ENCODE results near the gene EIF2A. TPM values are rescaled to one million over a fixed set of nuclear protein-coding genes. Genes with fewer than 3 reads are reported as not detected.

Gene EIF2A
- total RNA-seq, 2 experiments from 2014 or later, result 130 to 136 TPM

DNA sequence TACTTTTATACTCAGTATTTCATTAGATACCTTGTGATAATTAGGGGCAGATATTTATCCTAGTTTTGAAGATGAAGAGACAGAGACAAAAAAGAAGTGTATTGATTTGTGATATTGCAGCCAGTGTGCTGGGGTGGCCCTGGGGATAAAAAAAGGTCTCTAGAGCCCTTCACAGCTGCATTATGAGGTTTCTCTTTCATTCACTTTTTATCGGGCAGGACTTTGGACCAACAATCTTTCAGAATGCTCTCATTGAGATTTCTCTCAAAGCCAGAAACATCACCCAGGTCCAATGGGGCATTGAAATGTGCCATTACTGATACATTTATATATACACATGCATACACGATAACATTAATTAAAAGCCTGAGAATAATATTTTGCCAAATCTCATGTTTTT lies 36.0 kb downstream of the EIF2A start:
- no peak for DNase-seq
- peak; percentile 7 for ATAC-seq
- Mint-ChIP-seq H3K27ac (peak overlapping the region; percentile 63), H3K36me3 (ENCODE audit: low read depth) (peaks cover 39% of the 10 kb centered on the region), H3K27me3 (no peaks in the 10 kb centered on the region), H3K9me3 (no peaks in the 10 kb centered on the region), H3K4me1 (ENCODE audit: low read depth) (peaks cover 14% of the 10 kb centered on the region), H3K4me3 (no peak overlapping the region)
- ChIA-PET POLR2A (interaction anchor here (2.1 kb wide), 1 partner anchor 20 kb away, joined by 8 read pairs; the partner anchor contains the start of gene SELENOT), CTCF (interaction anchor here (0.8 to 1.5 kb wide), 4 partner anchors 12 to 25 kb away, joined by 3 to 12 read pairs (median 4); no protein-coding TSS in a partner anchor)
- TF ChIP-seq, protein P1, sequence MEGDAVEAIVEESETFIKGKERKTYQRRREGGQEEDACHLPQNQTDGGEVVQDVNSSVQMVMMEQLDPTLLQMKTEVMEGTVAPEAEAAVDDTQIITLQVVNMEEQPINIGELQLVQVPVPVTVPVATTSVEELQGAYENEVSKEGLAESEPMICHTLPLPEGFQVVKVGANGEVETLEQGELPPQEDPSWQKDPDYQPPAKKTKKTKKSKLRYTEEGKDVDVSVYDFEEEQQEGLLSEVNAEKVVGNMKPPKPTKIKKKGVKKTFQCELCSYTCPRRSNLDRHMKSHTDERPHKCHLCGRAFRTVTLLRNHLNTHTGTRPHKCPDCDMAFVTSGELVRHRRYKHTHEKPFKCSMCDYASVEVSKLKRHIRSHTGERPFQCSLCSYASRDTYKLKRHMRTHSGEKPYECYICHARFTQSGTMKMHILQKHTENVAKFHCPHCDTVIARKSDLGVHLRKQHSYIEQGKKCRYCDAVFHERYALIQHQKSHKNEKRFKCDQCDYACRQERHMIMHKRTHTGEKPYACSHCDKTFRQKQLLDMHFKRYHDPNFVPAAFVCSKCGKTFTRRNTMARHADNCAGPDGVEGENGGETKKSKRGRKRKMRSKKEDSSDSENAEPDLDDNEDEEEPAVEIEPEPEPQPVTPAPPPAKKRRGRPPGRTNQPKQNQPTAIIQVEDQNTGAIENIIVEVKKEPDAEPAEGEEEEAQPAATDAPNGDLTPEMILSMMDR (IDR thresholded peaks at IDR 0.05), result no peak
- intact Hi-C loops (cut with micrococcal nuclease), result no loop called here

DNA sequence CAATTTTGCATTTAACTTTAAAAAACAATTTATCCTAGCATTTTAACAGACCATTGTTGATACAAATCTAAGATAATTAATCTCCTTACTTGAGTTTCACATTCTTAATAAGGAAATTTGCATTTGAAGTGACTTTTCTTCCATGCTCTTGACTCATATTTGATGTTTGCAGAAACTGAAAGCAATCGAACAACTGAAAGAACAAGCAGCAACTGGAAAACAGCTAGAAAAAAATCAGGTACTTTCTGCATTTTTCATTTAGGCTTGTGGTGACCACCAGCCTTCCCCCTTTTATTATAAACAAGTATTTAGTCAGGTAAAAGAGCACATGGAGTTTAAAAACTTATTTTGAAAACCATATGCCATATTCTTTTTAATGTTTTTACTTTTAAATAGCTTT lies 36.4 kb downstream of the EIF2A start:
- ChIA-PET CTCF (interaction anchor here (0.8 to 1.5 kb wide), 4 partner anchors 12 to 25 kb away, joined by 3 to 12 read pairs (median 4); no protein-coding TSS in a partner anchor), POLR2A (interaction anchor here (2.1 kb wide), 1 partner anchor 20 kb away, joined by 8 read pairs; the partner anchor contains the start of gene SELENOT)
- peak overlapping the region; percentile 68 for H3K27ac Mint-ChIP-seq
- peaks cover 13% of the 10 kb centered on the region for H3K4me1 Mint-ChIP-seq (ENCODE audit: low read depth)
- H3K4me3 Mint-ChIP-seq, result no peak overlapping the region
- no peaks in the 10 kb centered on the region for H3K9me3 Mint-ChIP-seq
- no peaks in the 10 kb centered on the region for H3K27me3 Mint-ChIP-seq
- DNase-seq (no peak), ATAC-seq (peak; percentile 55)
- H3K36me3 Mint-ChIP-seq (ENCODE audit: low read depth), result peaks cover 36% of the 10 kb centered on the region
- intact Hi-C loops (cut with micrococcal nuclease), result no loop called here
- TF ChIP-seq, protein P1 (IDR thresholded peaks at IDR 0.05), result no peak

DNA sequence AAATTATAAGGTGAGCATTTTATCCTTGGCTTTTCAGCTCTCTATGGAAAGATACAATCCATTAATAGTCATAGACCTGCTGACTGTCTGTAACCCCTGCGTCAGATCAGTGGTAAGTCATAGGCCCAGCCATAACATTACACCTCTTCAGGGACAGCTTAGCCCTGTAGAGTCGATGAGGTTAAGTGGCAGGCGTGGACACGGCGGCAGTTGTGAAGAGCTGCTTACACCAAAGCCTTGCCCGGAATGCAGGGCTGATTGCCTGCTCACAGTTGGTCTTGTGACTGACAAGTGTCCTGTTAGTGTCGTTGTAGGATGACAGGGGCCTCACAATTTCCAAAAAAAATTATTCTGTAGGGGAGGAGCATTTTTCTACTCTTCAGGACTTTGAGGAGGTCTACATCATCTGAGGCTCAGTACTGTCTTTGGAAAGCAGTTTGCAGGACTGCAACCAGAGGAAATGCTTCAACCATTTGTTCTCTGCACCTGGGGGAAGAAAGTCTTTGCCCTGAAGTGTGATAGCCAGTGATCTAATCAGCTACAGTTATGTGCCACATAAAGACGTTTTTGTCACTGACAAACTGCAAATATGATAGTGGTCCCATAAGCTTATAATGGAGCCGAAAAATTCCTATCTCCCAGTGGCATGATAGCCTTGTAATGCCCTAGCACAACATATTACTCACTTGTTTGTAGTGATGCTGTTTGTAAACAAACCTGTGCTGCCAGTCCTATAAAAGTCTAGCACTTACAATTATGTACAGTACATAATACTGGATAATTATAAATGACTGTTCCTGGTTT lies 41.6 kb downstream of the EIF2A start:
- no peaks in the 10 kb centered on the region for H3K27me3 Mint-ChIP-seq
- peak overlapping the region; percentile 32 for H3K27ac Mint-ChIP-seq
- intact Hi-C loops (cut with micrococcal nuclease), result no loop called here

DNA sequence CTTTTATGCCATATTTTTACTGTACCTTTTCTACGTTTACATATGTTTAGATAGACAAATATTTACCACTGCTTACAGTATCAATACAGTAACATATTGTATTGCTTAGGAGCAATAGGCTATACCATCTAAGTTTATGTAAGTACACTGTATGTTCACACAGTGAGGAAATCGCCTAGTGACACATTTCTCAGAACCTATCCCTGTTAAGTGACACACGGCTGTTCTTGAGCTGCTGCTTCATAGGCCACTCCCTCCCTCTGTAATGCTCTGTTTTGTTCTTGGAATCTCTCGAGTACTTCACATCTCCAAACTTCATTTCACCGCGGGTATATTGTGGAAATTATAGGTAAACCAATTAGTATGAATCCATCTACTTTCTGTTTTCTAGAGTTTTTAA lies 43.2 kb downstream of the EIF2A start:
- Mint-ChIP-seq H3K4me1 (ENCODE audit: low read depth) (peaks cover 19% of the 10 kb centered on the region), H3K4me3 (no peak overlapping the region), H3K9me3 (no peaks in the 10 kb centered on the region), H3K27ac (peak overlapping the region; percentile 36), H3K36me3 (ENCODE audit: low read depth) (peaks cover 15% of the 10 kb centered on the region), H3K27me3 (no peaks in the 10 kb centered on the region)
- CTCF ChIA-PET, result interaction anchor here (1.5 kb wide), 1 partner anchor 13 kb away, joined by 4 read pairs; the partner anchor contains the start of gene SELENOT
- intact Hi-C loops (cut with micrococcal nuclease), result no loop called here
- POLR2A ChIA-PET, result interaction anchor here (2.5 kb wide), 1 partner anchor 13 kb away, joined by 14 read pairs; the partner anchor contains the start of gene SELENOT
- DNase-seq (no peak), ATAC-seq (peak; percentile 43)
- TF ChIP-seq, protein P1 (IDR thresholded peaks at IDR 0.05), result no peak

More for the DNA sequence above, 41.6 kb downstream of the EIF2A start:
- Mint-ChIP-seq H3K9me3 (no peaks in the 10 kb centered on the region), H3K4me1 (ENCODE audit: low read depth) (peaks cover 16% of the 10 kb centered on the region), H3K36me3 (ENCODE audit: low read depth) (peaks cover 19% of the 10 kb centered on the region), H3K4me3 (no peak overlapping the region)
- TF ChIP-seq, protein P1 (IDR thresholded peaks at IDR 0.05), result no peak
- ChIA-PET POLR2A (interaction anchor here (0.6 to 2.5 kb wide), 3 partner anchors 14 to 150 kb away, joined by 3 to 14 read pairs (median 3); partner anchors contain the start of gene SELENOT), CTCF (interaction anchor here (1.2 to 1.5 kb wide), 4 partner anchors 10 to 199 kb away, joined by 3 to 6 read pairs (median 4); partner anchors contain the start of gene SELENOT)
- ATAC-seq (no peak), DNase-seq (no peak)
